Stimulated activated naive CD8-positive, alpha-beta T cell treated with anti-CD3 and anti-CD28 coated beads, Interleukin-15, Interleukin-2, amounts not matched to agents 100 ng/mL and 50 ng/mL, for 24 hours (primary cell): Measurements from ENCODE around the gene ADD1.

ENCODE experiments used
- H3K27ac Mint-ChIP-seq: one replicate; pipeline ENCODE4 v1.8.0; 2021; ENCODE audit warnings: mild to moderate bottlenecking, mixed read lengths
- H3K27me3 Mint-ChIP-seq: one replicate; pipeline ENCODE4 v1.8.0; 2021; ENCODE audit warnings: mixed read lengths
- H3K36me3 Mint-ChIP-seq: one replicate; pipeline ENCODE4 v1.8.0; 2021; ENCODE audit warnings: low read depth, mixed read lengths
- H3K4me1 Mint-ChIP-seq: one replicate; pipeline ENCODE4 v1.8.0; 2021; ENCODE audit warnings: low read depth, mixed read lengths
- H3K4me3 Mint-ChIP-seq: one replicate; pipeline ENCODE4 v1.8.0; 2021; ENCODE audit warnings: mild to moderate bottlenecking, mixed read lengths
- H3K9me3 Mint-ChIP-seq: one replicate; pipeline ENCODE4 v1.8.0; 2021; ENCODE audit warnings: mixed read lengths

The ADD1 gene

DNA sequence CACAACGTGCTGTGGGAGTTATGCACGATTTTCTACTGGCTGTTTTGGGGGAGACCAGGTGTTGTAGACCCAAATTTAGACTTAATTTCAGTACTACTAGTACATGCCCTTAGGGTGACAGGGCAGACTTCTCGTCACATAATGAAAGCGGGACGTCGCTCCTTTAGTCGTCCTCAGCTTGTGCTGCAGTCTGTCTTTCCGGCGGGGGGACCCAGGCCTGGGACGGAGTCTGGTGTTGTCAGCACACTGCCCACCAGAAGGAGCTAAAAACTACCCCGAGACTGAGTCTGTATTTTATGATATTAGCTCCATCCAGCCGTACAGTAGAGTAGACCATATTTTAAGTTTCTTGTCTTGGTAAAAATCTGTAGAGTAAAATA is 84.0 kb downstream of the ADD1 start:
- Mint-ChIP-seq H3K27ac (peak overlapping the region; percentile 24), H3K36me3 (peaks cover 59% of the 10 kb centered on the region), H3K27me3 (no peaks in the 10 kb centered on the region), H3K9me3 (no peaks in the 10 kb centered on the region), H3K4me1 (peaks cover 24% of the 10 kb centered on the region), H3K4me3 (no peak overlapping the region)

DNA sequence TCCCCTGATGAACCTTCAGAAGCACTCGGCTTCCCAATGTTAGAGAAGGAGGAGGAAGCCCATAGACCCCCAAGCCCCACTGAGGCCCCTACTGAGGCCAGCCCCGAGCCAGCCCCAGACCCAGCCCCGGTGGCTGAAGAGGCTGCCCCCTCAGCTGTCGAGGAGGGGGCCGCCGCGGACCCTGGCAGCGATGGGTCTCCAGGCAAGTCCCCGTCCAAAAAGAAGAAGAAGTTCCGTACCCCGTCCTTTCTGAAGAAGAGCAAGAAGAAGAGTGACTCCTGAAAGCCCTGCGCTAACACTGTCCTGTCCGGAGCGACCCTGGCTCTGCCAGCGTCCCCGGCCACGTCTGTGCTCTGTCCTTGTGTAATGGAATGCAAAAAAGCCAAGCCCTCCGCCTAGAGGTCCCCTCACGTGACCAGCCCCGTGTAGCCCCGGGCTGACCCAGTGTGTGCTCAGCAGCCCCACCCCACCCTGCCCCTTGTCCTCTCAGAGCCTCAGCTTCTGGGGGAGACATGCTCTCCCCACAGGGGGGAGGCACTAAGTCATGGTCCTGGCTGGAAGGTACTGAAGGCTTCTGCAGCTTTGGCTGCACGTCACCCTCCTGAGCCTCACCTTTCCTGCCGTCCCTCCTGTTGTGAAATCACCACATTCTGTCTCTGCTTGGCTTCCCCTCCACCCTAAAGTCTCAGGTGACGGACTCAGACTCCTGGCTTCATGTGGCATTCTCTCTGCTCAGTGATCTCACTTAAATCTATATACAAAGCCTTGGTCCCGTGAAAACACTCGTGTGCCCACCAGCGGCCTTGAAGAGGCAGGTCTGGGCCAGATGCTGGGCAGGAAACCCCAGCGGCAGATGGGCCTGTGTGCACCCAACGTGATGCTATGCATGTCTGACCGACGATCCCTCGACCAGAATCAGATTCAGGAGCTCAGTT is 84.9 kb downstream of the ADD1 start:
- Mint-ChIP-seq H3K36me3 (peaks cover 60% of the 10 kb centered on the region), H3K9me3 (no peaks in the 10 kb centered on the region), H3K4me3 (no peak overlapping the region), H3K27ac (peak overlapping the region; percentile 76), H3K27me3 (no peaks in the 10 kb centered on the region), H3K4me1 (peaks cover 23% of the 10 kb centered on the region)

GRCh38 chr4:2929469-2929868 is 85.8 kb downstream of the ADD1 start:
- H3K36me3 Mint-ChIP-seq: peaks cover 56% of the 10 kb centered on the region
- no peak overlapping the region for H3K4me3 Mint-ChIP-seq
- H3K27ac Mint-ChIP-seq: peak overlapping the region; percentile 76
- H3K4me1 Mint-ChIP-seq: peaks cover 18% of the 10 kb centered on the region
- H3K27me3 Mint-ChIP-seq: no peaks in the 10 kb centered on the region
- H3K9me3 Mint-ChIP-seq: no peaks in the 10 kb centered on the region

DNA sequence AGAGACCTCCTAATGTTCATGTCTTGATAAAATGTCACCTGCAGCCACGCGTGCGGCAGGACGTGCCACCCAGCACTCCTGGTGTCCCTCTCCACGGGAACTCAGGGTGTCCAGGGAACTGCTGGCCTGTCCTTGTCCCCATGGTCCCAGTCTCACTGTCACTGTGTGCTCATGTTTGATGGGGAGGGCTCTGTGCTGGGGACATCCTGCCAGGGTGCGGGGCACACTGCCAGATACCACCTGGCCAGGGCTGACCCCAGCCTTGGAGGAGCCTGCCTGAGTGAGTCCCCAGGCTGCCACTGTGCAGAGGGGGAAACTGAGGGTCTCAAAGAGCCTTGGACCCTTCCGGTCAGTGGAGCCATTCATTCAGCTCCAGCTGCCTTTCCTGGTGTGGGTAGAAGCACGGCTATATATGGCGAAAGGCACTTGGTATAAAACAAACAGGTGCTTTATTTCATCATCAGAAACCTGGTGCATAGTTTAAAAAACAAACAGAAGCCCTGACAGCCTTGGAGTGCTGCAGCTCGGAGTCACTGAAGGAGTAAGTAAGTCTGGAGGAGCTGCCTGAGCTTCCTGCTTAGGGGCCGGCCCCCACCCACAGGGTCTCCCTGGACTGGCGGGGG is 86.6 kb downstream of the ADD1 start:
- H3K27me3 Mint-ChIP-seq: no peaks in the 10 kb centered on the region
- peak overlapping the region; percentile 26 for H3K27ac Mint-ChIP-seq
- H3K9me3 Mint-ChIP-seq: no peaks in the 10 kb centered on the region
- peaks cover 48% of the 10 kb centered on the region for H3K36me3 Mint-ChIP-seq
- H3K4me1 Mint-ChIP-seq: peaks cover 18% of the 10 kb centered on the region
- no peak overlapping the region for H3K4me3 Mint-ChIP-seq

- Mint-ChIP-seq H3K27me3 (no peaks in the 10 kb centered on the region), H3K27ac (peak overlapping the region; percentile 36), H3K36me3 (peaks cover 55% of the 10 kb centered on the region), H3K4me1 (peaks cover 24% of the 10 kb centered on the region), H3K4me3 (no peak overlapping the region), H3K9me3 (no peaks in the 10 kb centered on the region)
Observed at GRCh38 chr4:2930758-2931511, 87.3 kb downstream of the ADD1 start.

GRCh38 chr4:2931512-2932301 is 88.1 kb downstream of the ADD1 start:
- Mint-ChIP-seq H3K9me3 (no peaks in the 10 kb centered on the region), H3K4me3 (peak overlapping the region; percentile 96), H3K36me3 (peaks cover 58% of the 10 kb centered on the region), H3K27me3 (no peaks in the 10 kb centered on the region), H3K4me1 (peaks cover 32% of the 10 kb centered on the region), H3K27ac (peak overlapping the region; percentile 86)

GRCh38 chr4:2932321-2932950 is 88.8 kb downstream of the ADD1 start:
- Mint-ChIP-seq H3K27me3 (no peaks in the 10 kb centered on the region), H3K9me3 (no peaks in the 10 kb centered on the region), H3K27ac (peak overlapping the region; percentile 96), H3K36me3 (peaks cover 62% of the 10 kb centered on the region), H3K4me1 (peaks cover 39% of the 10 kb centered on the region), H3K4me3 (peak overlapping the region; percentile 96)

- Mint-ChIP-seq H3K36me3 (peaks cover 62% of the 10 kb centered on the region), H3K9me3 (no peaks in the 10 kb centered on the region), H3K27me3 (no peaks in the 10 kb centered on the region), H3K4me1 (peaks cover 46% of the 10 kb centered on the region), H3K4me3 (peak overlapping the region; percentile 96), H3K27ac (peak overlapping the region; percentile 96)
Observed at GRCh38 chr4:2932951-2933565, 89.4 kb downstream of the ADD1 start.

GRCh38 chr4:2933566-2934076 is 90.0 kb downstream of the ADD1 start:
- peaks cover 60% of the 10 kb centered on the region for H3K36me3 Mint-ChIP-seq
- peak overlapping the region; percentile 96 for H3K27ac Mint-ChIP-seq
- no peaks in the 10 kb centered on the region for H3K9me3 Mint-ChIP-seq
- peak overlapping the region; percentile 96 for H3K4me3 Mint-ChIP-seq
- H3K4me1 Mint-ChIP-seq: peaks cover 48% of the 10 kb centered on the region
- H3K27me3 Mint-ChIP-seq: no peaks in the 10 kb centered on the region

- Mint-ChIP-seq H3K4me3 (peak overlapping the region; percentile 96), H3K27me3 (no peaks in the 10 kb centered on the region), H3K27ac (peak overlapping the region; percentile 26), H3K36me3 (peaks cover 60% of the 10 kb centered on the region), H3K9me3 (no peaks in the 10 kb centered on the region), H3K4me1 (peaks cover 54% of the 10 kb centered on the region)
Observed at GRCh38 chr4:2934077-2934812, 90.6 kb downstream of the ADD1 start.

- no peaks in the 10 kb centered on the region for H3K27me3 Mint-ChIP-seq
- H3K27ac Mint-ChIP-seq: peak overlapping the region; percentile 95
- peaks cover 60% of the 10 kb centered on the region for H3K36me3 Mint-ChIP-seq
- peaks cover 61% of the 10 kb centered on the region for H3K4me1 Mint-ChIP-seq
- peak overlapping the region; percentile 89 for H3K4me3 Mint-ChIP-seq
- H3K9me3 Mint-ChIP-seq: no peaks in the 10 kb centered on the region
Observed at GRCh38 chr4:2934813-2935761, 91.4 kb downstream of the ADD1 start.
